KMS-11 (cell line): ENCODE data around the gene FAM184B.

Experiments
- H2AFZ ChIP-seq: fragments of 200-600 bp; sonication (generic); 2 replicates; pipeline ENCODE4 v1.6.1; 2016; ENCODE audit warnings: antibody characterized with exemption, mixed run types, low read depth
- H3K27ac ChIP-seq: fragments of 200-600 bp; sonication (generic); 2 replicates; pipeline ENCODE4 v1.6.1; 2016; ENCODE audit warnings: mild to moderate bottlenecking, mixed run types
- H3K27me3 ChIP-seq: fragments of 200-600 bp; sonication (generic); 2 replicates; pipeline ENCODE4 v1.6.1; 2017; ENCODE audit warnings: mild to moderate bottlenecking, low read depth, mixed run types, moderate library complexity; ENCODE audit not compliant: insufficient read depth
- H3K36me3 ChIP-seq: fragments of 200-600 bp; sonication (generic); 2 replicates; pipeline ENCODE4 v1.6.1; 2017; ENCODE audit warnings: mild to moderate bottlenecking, mixed run types; ENCODE audit not compliant: insufficient read depth
- H3K4me1 ChIP-seq: fragments of 200-600 bp; sonication (generic); 2 replicates; pipeline ENCODE4 v1.6.1; 2016; ENCODE audit warnings: mild to moderate bottlenecking, low read depth, mixed run types; ENCODE audit not compliant: poor library complexity, severe bottlenecking
- H3K4me2 ChIP-seq: fragments of 200-600 bp; sonication (generic); 2 replicates; pipeline ENCODE4 v1.7.0; 2016; ENCODE audit warnings: mild to moderate bottlenecking, mixed run types
- H3K4me3 ChIP-seq: fragments of 200-600 bp; sonication (generic); IDR thresholded peaks from 2 replicates; pipeline ENCODE4 v1.6.1; 2017; ENCODE audit warnings: low read depth, low read length, mixed read lengths; ENCODE audit not compliant: insufficient read depth
- H3K79me2 ChIP-seq: fragments of 200-600 bp; sonication (generic); 2 replicates; pipeline ENCODE4 v1.6.1; 2016; ENCODE audit warnings: low read depth, mixed run types; ENCODE audit not compliant: insufficient read depth
- H3K9ac ChIP-seq: fragments of 200-600 bp; sonication (generic); 2 replicates; pipeline ENCODE4 v1.6.1; 2016; ENCODE audit warnings: mild to moderate bottlenecking, mixed run types
- H4K20me1 ChIP-seq: fragments of 200-600 bp; sonication (generic); 2 replicates; pipeline ENCODE4 v1.6.1; 2016; ENCODE audit warnings: mild to moderate bottlenecking, mixed run types; ENCODE audit not compliant: insufficient read depth
- CTCF ChIP-seq: fragments of 200-600 bp; sonication (generic); conservative IDR thresholded peaks from 2 replicates; pipeline ENCODE4 v1.6.1; 2017; ENCODE audit warnings: low read depth, mild to moderate bottlenecking, antibody characterized with exemption, low read length, moderate library complexity, mixed read lengths

Gene FAM184B

GRCh38 chr4:17623451-17624001 lies 157.9 kb downstream of the FAM184B start:
- H4K20me1 ChIP-seq, result no peaks in the 10 kb centered on the region
- TF ChIP-seq CTCF, result no peak
- H3K36me3 ChIP-seq, result no peaks in the 10 kb centered on the region

GRCh38 chr4:17619416-17620105 lies 161.9 kb downstream of the FAM184B start:
- H3K27me3 ChIP-seq, result no peaks in the 10 kb centered on the region
- H2AFZ ChIP-seq, result no peak overlapping the region
- H3K36me3 ChIP-seq, result no peaks in the 10 kb centered on the region
- H4K20me1 ChIP-seq, result no peaks in the 10 kb centered on the region
- peaks cover 5% of the 10 kb centered on the region for H3K4me1 ChIP-seq
- no peak overlapping the region for H3K4me2 ChIP-seq
- no peak overlapping the region for H3K27ac ChIP-seq
- no peak for TF ChIP-seq CTCF
- peaks cover 37% of the 10 kb centered on the region for H3K79me2 ChIP-seq
- no peak overlapping the region for H3K9ac ChIP-seq
- H3K4me3 ChIP-seq, result no peak overlapping the region

More at GRCh38 chr4:17623451-17624001, 157.9 kb downstream of the FAM184B start:
- Histone ChIP-seq H3K79me2 (no peaks in the 10 kb centered on the region), H2AFZ (no peak overlapping the region), H3K9ac (no peak overlapping the region), H3K27me3 (no peaks in the 10 kb centered on the region), H3K27ac (no peak overlapping the region), H3K4me2 (no peak overlapping the region), H3K4me3 (no peak overlapping the region), H3K4me1 (no peaks in the 10 kb centered on the region)

DNA sequence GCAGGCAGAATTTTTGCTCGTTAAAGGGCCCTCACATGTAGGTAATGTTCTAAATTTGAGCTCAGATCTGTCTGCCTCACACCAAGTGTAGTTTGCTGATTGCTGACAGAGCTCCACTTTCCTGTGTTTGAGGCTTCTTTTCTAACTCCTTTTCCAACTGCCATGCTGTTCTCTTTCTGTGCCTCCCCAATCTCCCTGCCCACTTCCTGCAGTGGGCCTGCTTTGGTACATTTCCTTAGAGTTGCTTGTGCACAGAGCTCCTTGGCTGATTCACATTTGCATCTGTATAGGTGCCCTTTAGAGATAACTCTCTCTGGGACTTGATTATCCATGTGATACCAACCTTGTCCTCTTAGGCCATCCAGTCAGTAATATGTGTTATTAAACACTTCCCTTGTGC lies 162.5 kb downstream of the FAM184B start:
- H3K79me2 ChIP-seq, result peaks cover 38% of the 10 kb centered on the region
- no peak overlapping the region for H3K27ac ChIP-seq
- no peak overlapping the region for H3K4me2 ChIP-seq
- H3K4me3 ChIP-seq, result no peak overlapping the region
- no peak overlapping the region for H2AFZ ChIP-seq
- no peaks in the 10 kb centered on the region for H4K20me1 ChIP-seq
- TF ChIP-seq CTCF, result no peak
- H3K27me3 ChIP-seq, result no peaks in the 10 kb centered on the region
- no peak overlapping the region for H3K9ac ChIP-seq
- H3K4me1 ChIP-seq, result peaks cover 5% of the 10 kb centered on the region
- H3K36me3 ChIP-seq, result no peaks in the 10 kb centered on the region

- no peak for TF ChIP-seq CTCF
- H3K9ac ChIP-seq, result no peak overlapping the region
Observed at GRCh38 chr4:17616283-17616682, 165.1 kb downstream of the FAM184B start.

More at GRCh38 chr4:17616283-17616682, 165.1 kb downstream of the FAM184B start:
- Histone ChIP-seq H3K79me2 (peaks cover 38% of the 10 kb centered on the region), H3K27ac (no peak overlapping the region), H4K20me1 (no peaks in the 10 kb centered on the region), H3K4me3 (no peak overlapping the region), H2AFZ (no peak overlapping the region), H3K27me3 (no peaks in the 10 kb centered on the region), H3K36me3 (no peaks in the 10 kb centered on the region), H3K4me2 (no peak overlapping the region), H3K4me1 (peaks cover 5% of the 10 kb centered on the region)
